Bone marrow (tissue), 2 donors: ENCODE data around the gene MYF5.
"Not testable (repeated sequence)": the region's sequence is repeated elsewhere in the genome, so short reads cannot be mapped to it uniquely, and the experiment has no call there.

Experiments
- DNase-seq, 2 donors: peaks; one replicate each; lab custom pipeline; 2025; lab: John Stamatoyannopoulos, UW

Gene MYF5

GRCh38 chr12:80716696-80717469, at the start of gene MYF5:
Gene MYF5 (plus strand): TSS chr12:80716912. CDS start chr12:80717064, 152 bp downstream.
- no peak for DNase-seq

- no peak for DNase-seq
Measured at GRCh38 chr12:80670214-80670613, 46.5 kb upstream of the MYF5 start.

GRCh38 chr12:80676042-80676636, 40.6 kb upstream of the MYF5 start:
- DNase-seq, result not testable (repeated sequence)

- DNase-seq, result no peak
Measured at GRCh38 chr12:80676856-80677255, 39.9 kb upstream of the MYF5 start.

- no peak for DNase-seq
Measured at GRCh38 chr12:80677994-80678393, 38.7 kb upstream of the MYF5 start.

- DNase-seq, result no peak
Measured at GRCh38 chr12:80679346-80680131, 37.2 kb upstream of the MYF5 start.

GRCh38 chr12:80681287-80681686, 35.4 kb upstream of the MYF5 start:
- DNase-seq, result no peak

GRCh38 chr12:80681786-80682185, 34.9 kb upstream of the MYF5 start:
- DNase-seq, result no peak

- no peak for DNase-seq
Measured at GRCh38 chr12:80684077-80684495, 32.6 kb upstream of the MYF5 start.

GRCh38 chr12:80690090-80690489, 26.6 kb upstream of the MYF5 start:
- DNase-seq, result no peak

- no peak for DNase-seq
Measured at GRCh38 chr12:80690513-80690912, 26.2 kb upstream of the MYF5 start.

- no peak for DNase-seq
Measured at GRCh38 chr12:80692114-80692513, 24.6 kb upstream of the MYF5 start.

GRCh38 chr12:80697270-80697887, 19.3 kb upstream of the MYF5 start:
- no peak for DNase-seq

- DNase-seq, result no peak
Measured at GRCh38 chr12:80698256-80698655, 18.5 kb upstream of the MYF5 start.

GRCh38 chr12:80698847-80699542, 17.7 kb upstream of the MYF5 start:
- DNase-seq, result no peak

- DNase-seq, result no peak
Measured at GRCh38 chr12:80700327-80700726, 16.4 kb upstream of the MYF5 start.

GRCh38 chr12:80701388-80701787, 15.3 kb upstream of the MYF5 start:
- no peak for DNase-seq

- no peak for DNase-seq
Measured at GRCh38 chr12:80702889-80703805, 13.6 kb upstream of the MYF5 start.

- no peak for DNase-seq
Measured at GRCh38 chr12:80704420-80704819, 12.3 kb upstream of the MYF5 start.

- no peak for DNase-seq
Measured at GRCh38 chr12:80707126-80707829, 9.4 kb upstream of the MYF5 start, which contains the start of gene MYF6. Gene MYF6 (plus strand): TSS chr12:80707634. CDS start chr12:80707720, 86 bp downstream.
